A549 treated with CORT108297 at 1 μM for 4 hours (cell line): ENCODE data around the gene ZNF85. TPM values are rescaled to one million over a fixed set of nuclear protein-coding genes. Genes with fewer than 3 reads are reported as not detected.

ENCODE experiments used
- total RNA-seq: library from RNA; stranded (reverse); fragments of 200-300 nt; extraction: Qiagen RNA extraction; gene quantifications from 5 replicates; pipeline ENCODE4 v1.2.3, GENCODE V29; 2022

The ZNF85 gene
- total RNA-seq, result 0.07 to 0.48 TPM (median 0.13 TPM) in 5 replicates

GRCh38 chr19:20923077-20923871, at the start of gene ZNF85:
ZNF85 (plus strand) TSS chr19:20923251; CDS start chr19:20923401, 150 bp downstream.

Other genes with a start within 250 kb of the ZNF85 start
- gene ZNF66, start 146.9 kb upstream of the ZNF85 start, total RNA-seq, result not detected in 5 replicates
- gene ZNF430, start 97.4 kb downstream of the ZNF85 start, total RNA-seq, result 1.2 to 2.6 TPM (median 1.8 TPM) in 5 replicates
- gene ZNF714, start 159.0 kb downstream of the ZNF85 start, total RNA-seq, result 2.1 to 3.3 TPM (median 2.9 TPM) in 5 replicates
- gene ZNF431, start 218.8 kb downstream of the ZNF85 start, total RNA-seq, result 2.5 to 3.9 TPM (median 3.1 TPM) in 5 replicates